Activated CD8-positive, alpha-beta memory T cell treated with anti-CD3 and anti-CD28 coated beads, Interleukin-2, amount 10 ng/mL, durations not matched to agents 7 days and 5 days (primary cell): Measurements from ENCODE around the gene FCHSD2. TPM values are rescaled to one million over a fixed set of nuclear protein-coding genes. Genes with fewer than 3 reads are reported as not detected.

Experiments
- ATAC-seq: fragments of 150-1000 bp; cut with Tn5 transposase; one replicate; pipeline ENCODE4 v1.10.0; 2021; ENCODE audit warnings: moderate library complexity
- CTCF ChIA-PET: fragments of 350-600 bp; sonication (Branson Sonifier 250); formaldehyde crosslinking; loops from one replicate; lab custom pipeline; 2021; ENCODE audit warnings: antibody characterized with exemption; lab: Charles Lee
- DNase-seq: peaks from one replicate; pipeline ENCODE4 v3.0.0-alpha.2; 2020
- H3K27ac Mint-ChIP-seq: one replicate; pipeline ENCODE4 v1.8.0; 2021; ENCODE audit warnings: mild to moderate bottlenecking, mixed read lengths
- H3K27me3 Mint-ChIP-seq: one replicate; pipeline ENCODE4 v1.8.0; 2021; ENCODE audit warnings: mixed read lengths
- H3K36me3 Mint-ChIP-seq: one replicate; pipeline ENCODE4 v1.8.0; 2021; ENCODE audit warnings: mild to moderate bottlenecking, mixed read lengths
- H3K4me1 Mint-ChIP-seq: one replicate; pipeline ENCODE4 v1.8.0; 2021; ENCODE audit warnings: mixed read lengths
- H3K4me3 Mint-ChIP-seq: one replicate; pipeline ENCODE4 v1.8.0; 2021; ENCODE audit warnings: mild to moderate bottlenecking, moderate library complexity, mixed read lengths
- H3K9me3 Mint-ChIP-seq: one replicate; pipeline ENCODE4 v1.8.0; 2022; ENCODE audit warnings: low read depth, mixed read lengths
- total RNA-seq, 2 experiments: library from RNA; stranded (reverse); gene quantifications; one replicate each; pipeline ENCODE4 v1.2.3, GENCODE V29; 2021

Gene FCHSD2
- 10 to 100 TPM; 42.1 to 71.0 TPM for total RNA-seq

- Mint-ChIP-seq H3K9me3 (no peaks in the 10 kb centered on the region), H3K36me3 (peaks cover 28% of the 10 kb centered on the region), H3K4me1 (peaks cover 49% of the 10 kb centered on the region), H3K4me3 (peak within 1 kb of the TSS; percentile 90), H3K27ac (peak within 1 kb of the TSS; percentile 97), H3K27me3 (no peaks in the 10 kb centered on the region)
- CTCF ChIA-PET, result interaction anchor here (0.6 to 5.7 kb wide), 19 partner anchors 12 to 707 kb away, joined by 3 to 83 read pairs (median 4); partner anchors contain the start of genes CLPB and STARD10
- ATAC-seq, result no peak
- no peak for DNase-seq
Observed at GRCh38 chr11:73142128-73142377, at the start of gene FCHSD2. FCHSD2 (minus strand) TSS chr11:73142318; CDS start chr11:73141877, 441 bp downstream.

GRCh38 chr11:73191151-73191550, 49.0 kb upstream of the FCHSD2 start:
- H3K4me1 Mint-ChIP-seq, result peaks cover 2% of the 10 kb centered on the region
- H3K4me3 Mint-ChIP-seq, result no peak overlapping the region

GRCh38 chr11:73190557-73190885, 48.4 kb upstream of the FCHSD2 start:
- H3K27ac Mint-ChIP-seq, result no peak overlapping the region
- no peaks in the 10 kb centered on the region for H3K9me3 Mint-ChIP-seq
- peaks cover 2% of the 10 kb centered on the region for H3K4me1 Mint-ChIP-seq
- CTCF ChIA-PET, result interaction anchor here (1.3 kb wide), 1 partner anchor 99 kb away, joined by 4 read pairs; no protein-coding TSS in a partner anchor
- no peak for DNase-seq
- H3K4me3 Mint-ChIP-seq, result no peak overlapping the region
- no peak for ATAC-seq
- no peaks in the 10 kb centered on the region for H3K36me3 Mint-ChIP-seq
- peaks cover 5% of the 10 kb centered on the region for H3K27me3 Mint-ChIP-seq

More at GRCh38 chr11:73191151-73191550, 49.0 kb upstream of the FCHSD2 start:
- Mint-ChIP-seq H3K36me3 (no peaks in the 10 kb centered on the region), H3K27ac (no peak overlapping the region), H3K27me3 (peaks cover 7% of the 10 kb centered on the region), H3K9me3 (no peaks in the 10 kb centered on the region)
- no peak for DNase-seq
- CTCF ChIA-PET, result interaction anchor here (0.8 to 1.3 kb wide), 4 partner anchors 14 to 359 kb away, joined by 3 to 4 read pairs (median 3); no protein-coding TSS in a partner anchor
- no peak for ATAC-seq

GRCh38 chr11:73189723-73190556, 47.8 kb upstream of the FCHSD2 start:
- Mint-ChIP-seq H3K27ac (no peak overlapping the region), H3K27me3 (peaks cover 5% of the 10 kb centered on the region), H3K4me3 (no peak overlapping the region), H3K9me3 (no peaks in the 10 kb centered on the region), H3K36me3 (no peaks in the 10 kb centered on the region), H3K4me1 (peaks cover 6% of the 10 kb centered on the region)
- no peak for DNase-seq
- CTCF ChIA-PET, result interaction anchor here (1.3 to 7.5 kb wide), 3 partner anchors 12 to 99 kb away, joined by 4 to 60 read pairs (median 11); no protein-coding TSS in a partner anchor
- ATAC-seq, result no peak

DNA sequence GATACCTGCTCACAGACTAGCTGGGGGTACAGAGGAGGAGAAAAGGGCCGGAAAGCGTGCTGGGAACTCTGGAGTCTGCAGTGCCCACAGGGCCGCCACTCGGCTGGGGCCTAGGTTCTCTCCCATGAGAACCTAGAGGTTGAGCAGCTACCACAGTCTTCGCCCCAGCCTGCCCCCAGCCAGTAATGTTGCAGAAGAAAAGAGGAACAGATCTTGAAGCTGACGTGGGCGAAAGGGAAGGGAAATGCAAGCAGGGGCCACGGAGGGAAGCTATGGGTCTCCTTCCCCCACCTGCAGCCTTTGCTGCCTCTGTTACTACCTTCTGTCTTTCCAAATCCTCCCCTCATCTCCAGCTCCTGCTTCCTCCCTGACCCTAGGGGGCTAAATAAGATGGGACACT, 47.2 kb upstream of the FCHSD2 start:
- Mint-ChIP-seq H3K4me3 (no peak overlapping the region), H3K27me3 (peaks cover 6% of the 10 kb centered on the region), H3K36me3 (no peaks in the 10 kb centered on the region), H3K9me3 (no peaks in the 10 kb centered on the region), H3K4me1 (peaks cover 7% of the 10 kb centered on the region), H3K27ac (no peak overlapping the region)
- no peak for DNase-seq
- CTCF ChIA-PET, result interaction anchor here (2.8 to 7.5 kb wide), 2 partner anchors 11 to 100 kb away, joined by 11 to 60 read pairs; no protein-coding TSS in a partner anchor
- ATAC-seq, result no peak

DNA sequence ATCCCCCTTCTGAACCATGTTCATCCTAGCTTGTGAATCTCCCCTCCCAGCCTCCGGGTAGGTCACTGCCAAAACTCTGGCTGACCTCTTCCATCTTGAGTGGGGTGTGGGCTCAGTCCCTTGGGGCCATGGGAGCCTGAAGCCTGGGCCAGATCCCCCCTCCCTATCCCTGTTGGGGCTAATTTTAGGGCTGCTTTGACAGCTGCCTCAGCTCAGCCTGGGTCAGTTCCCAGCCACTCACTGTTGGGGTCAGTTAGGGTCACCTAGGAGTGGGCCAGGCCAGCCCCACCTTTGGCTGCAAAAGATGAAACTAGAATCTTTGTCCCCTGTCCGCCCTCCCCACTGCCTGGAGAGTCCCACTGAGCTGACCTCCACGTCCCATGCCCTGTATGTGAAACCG, 46.2 kb upstream of the FCHSD2 start:
- CTCF ChIA-PET, result interaction anchor here (2.8 to 7.5 kb wide), 2 partner anchors 10 to 101 kb away, joined by 11 to 60 read pairs; no protein-coding TSS in a partner anchor
- ATAC-seq (no peak), DNase-seq (no peak)
- H3K36me3 Mint-ChIP-seq, result no peaks in the 10 kb centered on the region
- peaks cover 7% of the 10 kb centered on the region for H3K4me1 Mint-ChIP-seq
- peaks cover 8% of the 10 kb centered on the region for H3K27me3 Mint-ChIP-seq
- H3K27ac Mint-ChIP-seq, result no peak overlapping the region
- H3K4me3 Mint-ChIP-seq, result no peak overlapping the region
- no peaks in the 10 kb centered on the region for H3K9me3 Mint-ChIP-seq

GRCh38 chr11:73187854-73188253, 45.7 kb upstream of the FCHSD2 start:
- DNase-seq, result no peak
- H3K4me3 Mint-ChIP-seq, result no peak overlapping the region
- no peaks in the 10 kb centered on the region for H3K9me3 Mint-ChIP-seq
- ATAC-seq, result no peak
- H3K27me3 Mint-ChIP-seq, result peaks cover 11% of the 10 kb centered on the region
- peaks cover 7% of the 10 kb centered on the region for H3K4me1 Mint-ChIP-seq
- CTCF ChIA-PET, result interaction anchor here (2.8 to 7.5 kb wide), 2 partner anchors 10 to 101 kb away, joined by 11 to 60 read pairs; no protein-coding TSS in a partner anchor
- no peak overlapping the region for H3K27ac Mint-ChIP-seq
- H3K36me3 Mint-ChIP-seq, result no peaks in the 10 kb centered on the region

DNA sequence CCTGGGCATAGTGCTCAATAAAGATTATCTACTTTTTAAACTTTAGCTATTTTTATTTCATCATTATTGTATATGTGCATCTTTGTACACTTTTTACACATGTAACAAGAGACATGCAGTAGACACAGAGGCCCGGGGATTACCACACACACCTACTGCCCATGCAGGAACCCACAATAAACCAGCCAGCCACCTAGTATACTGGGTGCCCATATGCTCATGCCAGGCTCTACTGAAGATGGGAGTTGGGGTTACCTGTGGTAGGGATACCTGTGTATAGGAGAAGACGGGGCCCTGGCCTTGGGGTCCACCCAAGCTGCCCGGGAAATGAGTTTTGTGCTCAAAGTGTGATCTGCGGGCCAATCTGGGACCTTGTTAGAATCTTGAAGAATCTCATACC, 44.8 kb upstream of the FCHSD2 start:
- Mint-ChIP-seq H3K4me1 (peaks cover 7% of the 10 kb centered on the region), H3K4me3 (no peak overlapping the region), H3K36me3 (no peaks in the 10 kb centered on the region), H3K9me3 (no peaks in the 10 kb centered on the region), H3K27me3 (peaks cover 17% of the 10 kb centered on the region), H3K27ac (no peak overlapping the region)
- no peak for ATAC-seq
- no peak for DNase-seq
- CTCF ChIA-PET, result interaction anchor here (0.8 to 7.5 kb wide), 12 partner anchors 10 to 359 kb away, joined by 3 to 60 read pairs (median 4); no protein-coding TSS in a partner anchor

DNA sequence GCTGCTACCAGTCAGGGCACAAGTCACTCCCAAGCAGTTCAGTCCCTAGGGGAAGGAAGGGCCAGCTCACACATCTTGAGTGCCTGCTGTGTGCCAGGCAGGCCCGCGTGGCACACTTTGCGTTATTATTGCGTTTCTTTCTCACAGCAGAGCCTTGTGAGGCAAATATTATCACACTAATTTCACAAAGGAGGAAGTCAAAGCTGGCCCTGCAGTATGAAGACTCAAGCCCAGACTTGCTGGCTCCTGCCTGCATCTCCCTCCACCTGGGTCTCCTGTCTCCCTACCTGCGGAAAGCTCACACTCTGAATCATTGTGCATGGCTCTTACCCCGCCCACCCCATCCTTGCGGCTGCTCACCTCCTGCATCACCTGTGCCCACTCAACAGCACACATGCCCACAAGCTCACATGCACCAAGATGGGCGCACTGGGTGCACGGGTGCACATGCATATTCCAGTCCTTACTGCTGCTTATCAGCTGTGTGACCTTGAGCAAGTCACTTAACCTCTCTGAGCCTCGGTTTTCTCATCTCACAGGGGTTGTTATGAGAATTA, 44.3 kb upstream of the FCHSD2 start:
- H3K9me3 Mint-ChIP-seq, result no peaks in the 10 kb centered on the region
- no peaks in the 10 kb centered on the region for H3K36me3 Mint-ChIP-seq
- DNase-seq, result no peak
- H3K27me3 Mint-ChIP-seq, result peaks cover 22% of the 10 kb centered on the region
- H3K27ac Mint-ChIP-seq, result no peak overlapping the region
- H3K4me1 Mint-ChIP-seq, result peaks cover 6% of the 10 kb centered on the region
- CTCF ChIA-PET, result interaction anchor here (0.8 to 7.5 kb wide), 17 partner anchors 10 to 600 kb away, joined by 3 to 60 read pairs (median 3); no protein-coding TSS in a partner anchor
- H3K4me3 Mint-ChIP-seq, result no peak overlapping the region
- ATAC-seq, result no peak

DNA sequence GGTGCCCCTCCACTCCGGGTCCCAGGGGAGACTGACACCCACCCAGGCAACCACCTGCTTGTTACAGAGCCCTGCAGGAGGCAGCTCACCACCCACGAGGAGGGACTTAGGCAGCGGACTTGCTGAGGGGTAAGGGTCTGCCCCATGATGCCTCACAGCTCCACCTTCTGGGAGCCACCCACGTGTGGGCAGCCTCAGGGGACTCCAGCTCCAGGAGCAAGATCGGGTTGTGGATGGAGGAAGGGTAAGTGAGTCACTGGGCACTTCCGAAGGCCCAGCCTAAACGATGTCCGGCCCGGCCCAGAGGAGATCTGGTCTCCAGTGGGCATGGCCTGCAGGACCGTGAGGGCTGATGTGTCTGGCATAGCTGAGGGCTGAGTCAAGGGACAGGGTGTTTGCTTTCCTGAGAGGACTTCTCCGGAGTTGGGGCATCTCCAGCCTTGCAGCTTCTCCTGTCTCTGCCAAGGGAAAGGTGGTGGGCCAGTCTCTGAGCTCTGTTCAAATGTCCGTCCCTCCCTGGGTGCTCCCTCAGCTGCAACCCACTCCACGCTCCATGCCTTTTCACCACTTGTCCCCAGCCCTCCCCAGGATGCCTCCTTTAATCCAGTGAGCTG, 43.7 kb upstream of the FCHSD2 start:
- H3K9me3 Mint-ChIP-seq, result no peaks in the 10 kb centered on the region
- ATAC-seq (no peak), DNase-seq (no peak)
- peaks cover 25% of the 10 kb centered on the region for H3K27me3 Mint-ChIP-seq
- CTCF ChIA-PET, result interaction anchor here (0.9 to 7.5 kb wide), 21 partner anchors 9 to 600 kb away, joined by 3 to 60 read pairs (median 3); no protein-coding TSS in a partner anchor
- peaks cover 6% of the 10 kb centered on the region for H3K4me1 Mint-ChIP-seq
- no peak overlapping the region for H3K27ac Mint-ChIP-seq
- H3K36me3 Mint-ChIP-seq, result no peaks in the 10 kb centered on the region
- H3K4me3 Mint-ChIP-seq, result no peak overlapping the region

DNA sequence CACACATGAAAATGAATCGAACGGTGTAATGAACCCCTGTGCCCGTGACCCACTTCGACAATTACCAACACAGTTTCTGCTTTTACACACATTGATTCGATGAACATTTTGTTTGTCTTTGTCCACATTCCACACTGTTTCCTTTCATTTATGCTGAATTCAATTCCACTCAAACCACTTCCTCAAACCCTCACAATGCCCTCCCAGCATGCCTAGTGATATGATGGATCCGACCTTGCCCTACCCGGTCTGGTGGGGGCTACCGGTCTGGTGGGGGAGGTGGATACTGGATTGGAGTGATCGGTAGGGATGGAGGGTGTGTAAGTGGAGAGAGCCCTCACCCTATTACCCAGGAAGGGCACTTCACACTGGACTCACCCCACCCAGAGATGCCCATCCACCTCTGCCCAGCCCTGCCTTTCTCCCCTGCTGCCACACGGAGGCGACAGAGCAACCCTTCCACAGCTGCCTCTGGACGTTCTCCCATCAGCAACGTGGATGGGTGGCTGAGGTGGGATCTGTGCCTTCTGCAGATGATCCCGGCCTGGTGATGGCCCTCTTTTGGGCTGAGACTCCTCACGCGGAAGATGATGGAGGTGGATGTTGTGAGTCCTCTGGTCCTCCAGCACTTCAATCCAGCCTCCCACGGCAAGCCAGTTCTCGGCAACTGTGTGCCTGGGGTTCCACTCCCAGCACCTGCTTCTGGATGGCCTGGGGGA, 43.0 kb upstream of the FCHSD2 start:
- Mint-ChIP-seq H3K27me3 (peaks cover 28% of the 10 kb centered on the region), H3K27ac (no peak overlapping the region)

GRCh38 chr11:73182824-73183321, 40.8 kb upstream of the FCHSD2 start:
- Mint-ChIP-seq H3K27ac (no peak overlapping the region), H3K4me3 (no peak overlapping the region), H3K36me3 (no peaks in the 10 kb centered on the region), H3K27me3 (peaks cover 36% of the 10 kb centered on the region), H3K4me1 (peaks cover 11% of the 10 kb centered on the region), H3K9me3 (no peaks in the 10 kb centered on the region)
- DNase-seq (no peak), ATAC-seq (no peak)
- CTCF ChIA-PET, result interaction anchor here (0.8 to 7.5 kb wide), 8 partner anchors 20 to 351 kb away, joined by 3 to 60 read pairs (median 4); no protein-coding TSS in a partner anchor

More for the DNA sequence above, 43.0 kb upstream of the FCHSD2 start:
- peak; percentile 70 for DNase-seq
- H3K4me1 Mint-ChIP-seq, result peaks cover 6% of the 10 kb centered on the region
- ATAC-seq, result peak; percentile 82
- no peaks in the 10 kb centered on the region for H3K36me3 Mint-ChIP-seq
- CTCF ChIA-PET, result interaction anchor here (0.9 to 7.5 kb wide), 23 partner anchors 8 to 599 kb away, joined by 3 to 60 read pairs (median 3); no protein-coding TSS in a partner anchor
- H3K9me3 Mint-ChIP-seq, result no peaks in the 10 kb centered on the region
- peak overlapping the region; percentile 4 for H3K4me3 Mint-ChIP-seq
